Lower lobe of right lung (tissue), 2 donors: ENCODE data around the gene PRCD. TPM values are rescaled to one million over a fixed set of nuclear protein-coding genes. Genes with fewer than 3 reads are reported as not detected.

Experiments
- ATAC-seq, 2 donors: fragments of 200-7000 bp; cut with Tn5 transposase; one replicate each; pipeline ENCODE4 v1.9.1; 2020 to 2022; ENCODE audit warnings: mild to moderate bottlenecking in 2 of 2, moderate library complexity in 2 of 2
- DNase-seq: peaks from one replicate; pipeline ENCODE4 v3.0.0-alpha.2; 2020
- H3K27ac ChIP-seq: fragments of 200-600 bp; one replicate; pipeline ENCODE4 v1.8.0; 2022
- H3K27me3 ChIP-seq: fragments of 200-600 bp; one replicate; pipeline ENCODE4 v1.8.0; 2022; ENCODE audit warnings: low read depth
- H3K36me3 ChIP-seq: fragments of 200-600 bp; one replicate; pipeline ENCODE4 v1.8.0; 2022; ENCODE audit warnings: mild to moderate bottlenecking
- H3K4me1 ChIP-seq: fragments of 200-600 bp; one replicate; pipeline ENCODE4 v1.8.0; 2022
- H3K4me3 ChIP-seq: fragments of 200-600 bp; one replicate; pipeline ENCODE4 v1.8.0; 2022; ENCODE audit warnings: mild to moderate bottlenecking
- H3K9me3 ChIP-seq: fragments of 200-600 bp; one replicate; pipeline ENCODE4 v1.8.0; 2022
- CTCF ChIP-seq: fragments of 200-600 bp; IDR thresholded peaks from one replicate; pipeline ENCODE4 v1.8.0; 2022; ENCODE audit warnings: antibody characterized with exemption, mild to moderate bottlenecking
- intact Hi-C: fragments of 100-400 bp; cut with DNase I; formaldehyde crosslinking; loops from one replicate; pipeline ENCODE4 v1.11.0; 2022
- total RNA-seq: library from RNA; stranded (reverse); fragmentation: NEBNext Ultra II Directional; extraction: Animal tissue kit (Norgen Biotek cat#: 25700); gene quantifications from one replicate; pipeline ENCODE4 v1.2.1, GENCODE V29; 2021
- donor health status: DM: no; HTN: yes; CAD: no; lungs with severe emphysema.

Gene PRCD
- total RNA-seq, 1 donor from 2014 or later = 8.2 TPM

- Histone ChIP-seq H3K36me3 (peaks cover 16% of the 10 kb centered on the region), H3K4me3 (no peak overlapping the region), H3K4me1 (peaks cover 18% of the 10 kb centered on the region), H3K27me3 (no peaks in the 10 kb centered on the region), H3K9me3 (no peaks in the 10 kb centered on the region), H3K27ac (no peak overlapping the region)
- no peak for TF ChIP-seq CTCF
- peak; percentile 13 to 27 for ATAC-seq
- intact Hi-C loops = no loop called here
- no peak for DNase-seq
Measured at GRCh38 chr17:76569607-76570279, 29.9 kb downstream of the PRCD start.

DNA sequence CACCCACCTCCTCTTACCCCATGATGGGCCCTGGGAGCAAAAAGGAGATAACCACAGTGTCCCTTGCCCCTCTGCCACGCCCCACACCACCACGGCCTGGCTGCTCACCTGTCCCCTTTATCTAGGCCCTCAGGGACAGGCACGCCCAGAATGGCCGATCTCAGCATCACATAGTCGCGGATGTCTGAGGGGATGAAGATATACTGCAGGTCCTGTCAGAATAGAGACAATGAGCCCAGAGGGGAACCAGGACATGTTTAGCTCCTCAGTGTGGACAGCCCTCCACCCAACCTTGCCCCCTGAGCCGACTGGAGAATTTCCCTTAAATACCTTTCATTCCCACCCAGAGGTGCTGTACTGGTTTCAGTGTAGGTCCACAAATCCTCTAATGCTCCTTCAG lies 30.6 kb downstream of the PRCD start:
- no peak for TF ChIP-seq CTCF
- Histone ChIP-seq H3K36me3 (peaks cover 9% of the 10 kb centered on the region), H3K27me3 (no peaks in the 10 kb centered on the region), H3K4me3 (no peak overlapping the region), H3K9me3 (no peaks in the 10 kb centered on the region), H3K27ac (no peak overlapping the region), H3K4me1 (peaks cover 18% of the 10 kb centered on the region)
- intact Hi-C loops = no loop called here
- no peak for ATAC-seq
- no peak for DNase-seq

GRCh38 chr17:76570877-76571471 lies 31.1 kb downstream of the PRCD start:
- H3K4me1 ChIP-seq = peaks cover 18% of the 10 kb centered on the region
- no peaks in the 10 kb centered on the region for H3K27me3 ChIP-seq
- DNase-seq = no peak
- no peak for TF ChIP-seq CTCF
- no peak overlapping the region for H3K4me3 ChIP-seq
- no peak overlapping the region for H3K27ac ChIP-seq
- no peaks in the 10 kb centered on the region for H3K9me3 ChIP-seq
- intact Hi-C loops = no loop called here
- ATAC-seq = no peak
- peaks cover 4% of the 10 kb centered on the region for H3K36me3 ChIP-seq

DNA sequence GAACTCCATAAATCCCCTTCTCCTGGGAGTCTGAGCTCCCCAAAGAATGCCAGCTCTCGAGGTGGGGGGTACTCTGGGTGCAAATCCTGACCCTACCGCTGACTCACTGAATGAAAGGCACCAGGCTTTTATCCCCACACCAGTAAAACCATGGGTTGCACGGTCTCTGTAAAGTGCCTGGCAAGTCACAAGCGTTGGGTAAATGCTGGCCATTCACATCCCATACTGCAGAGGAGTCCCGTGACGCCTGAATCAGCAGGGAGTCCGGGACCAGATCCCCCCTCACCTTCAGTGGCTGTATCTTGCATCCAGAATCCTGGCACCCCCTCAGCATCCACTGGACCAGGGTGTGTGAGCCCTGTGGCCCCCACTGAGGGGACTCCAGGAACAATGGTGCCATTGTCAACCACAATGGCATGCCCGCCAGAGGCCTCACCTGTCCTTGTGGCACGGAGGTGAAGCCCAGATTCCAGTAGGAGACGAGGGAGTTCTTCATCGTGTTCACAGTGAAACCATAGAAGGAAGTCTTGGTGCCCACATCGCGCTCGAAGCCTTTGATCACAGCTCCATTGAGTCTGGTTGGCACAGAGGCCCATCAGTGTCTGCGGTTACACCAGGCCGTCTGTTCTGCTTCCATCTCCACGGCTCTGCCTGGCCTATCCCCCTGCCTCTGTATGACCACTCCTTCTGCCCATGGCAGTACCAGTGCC lies 32.5 kb downstream of the PRCD start:
- DNase-seq = no peak
- ATAC-seq = no peak
- Histone ChIP-seq H3K27me3 (no peaks in the 10 kb centered on the region), H3K4me1 (peaks cover 7% of the 10 kb centered on the region), H3K4me3 (no peak overlapping the region), H3K36me3 (no peaks in the 10 kb centered on the region), H3K9me3 (no peaks in the 10 kb centered on the region), H3K27ac (no peak overlapping the region)
- intact Hi-C loops = no loop called here
- no peak for TF ChIP-seq CTCF

DNA sequence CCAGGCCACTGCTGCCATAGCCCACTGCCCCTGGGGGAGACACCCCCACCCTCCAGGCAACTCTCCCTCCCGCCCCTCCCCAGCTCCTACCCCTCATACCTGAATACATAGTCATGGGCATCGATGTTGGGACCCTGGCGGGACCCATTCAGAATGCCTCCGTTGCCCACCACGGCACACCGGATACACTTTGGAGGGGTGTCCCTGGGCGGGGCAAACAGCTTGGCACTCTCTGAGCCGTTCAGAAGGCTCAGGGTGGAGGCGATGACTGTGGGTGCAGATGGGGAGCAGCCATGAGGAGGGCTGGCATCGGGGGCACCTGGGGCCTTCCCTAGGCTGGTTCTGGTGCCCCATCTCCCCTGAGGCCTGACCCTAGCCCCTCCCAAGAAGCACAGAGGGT lies 33.3 kb downstream of the PRCD start:
- Histone ChIP-seq H3K4me3 (no peak overlapping the region), H3K9me3 (no peaks in the 10 kb centered on the region), H3K27ac (no peak overlapping the region), H3K36me3 (no peaks in the 10 kb centered on the region), H3K4me1 (no peaks in the 10 kb centered on the region), H3K27me3 (no peaks in the 10 kb centered on the region)
- intact Hi-C loops = no loop called here
- ATAC-seq (no peak), DNase-seq (no peak)
- TF ChIP-seq CTCF = no peak
